Hepatocyte (in vitro differentiated cells): ENCODE data around the gene SPON2. TPM values are rescaled to one million over a fixed set of nuclear protein-coding genes. Genes with fewer than 3 reads are reported as not detected.

Experiments used
- DNase-seq: peaks from one replicate; pipeline ENCODE4 v3.0.0-alpha.2; 2016; ENCODE audit warnings: low spot score
- H2AFZ ChIP-seq: fragments of 200-600 bp; sonication (generic); 2 replicates; pipeline ENCODE4 v1.6.0; 2016; ENCODE audit warnings: antibody characterized with exemption, mild to moderate bottlenecking
- H3K27ac ChIP-seq: fragments of 200-600 bp; sonication (generic); 2 replicates; pipeline ENCODE4 v1.5.1; 2016; ENCODE audit warnings: mild to moderate bottlenecking
- H3K27me3 ChIP-seq: fragments of 200-600 bp; sonication (generic); 2 replicates; pipeline ENCODE4 v1.6.1; 2016
- H3K36me3 ChIP-seq: fragments of 200-600 bp; sonication (generic); replicated peaks from 2 replicates; pipeline ENCODE4 v1.5.1; 2016; ENCODE audit warnings: low read depth; ENCODE audit not compliant: insufficient read depth
- H3K4me1 ChIP-seq: fragments of 200-600 bp; sonication (generic); 2 replicates; pipeline ENCODE4 v1.5.1; 2016; ENCODE audit warnings: mild to moderate bottlenecking, moderate library complexity; ENCODE audit not compliant: insufficient read depth
- H3K4me2 ChIP-seq: fragments of 200-600 bp; sonication (generic); 2 replicates; pipeline ENCODE4 v1.6.0; 2016
- H3K4me3 ChIP-seq: fragments of 200-600 bp; sonication (generic); 2 replicates; pipeline ENCODE4 v1.5.1; 2016; ENCODE audit warnings: mild to moderate bottlenecking
- H3K79me2 ChIP-seq: fragments of 200-600 bp; sonication (generic); 2 replicates; pipeline ENCODE4 v1.6.0; 2017; ENCODE audit warnings: mild to moderate bottlenecking
- H3K9me2 ChIP-seq: fragments of 200-600 bp; sonication (generic); replicated peaks from 2 replicates; pipeline ENCODE4 v1.6.0; 2017; ENCODE audit warnings: mild to moderate bottlenecking; ENCODE audit not compliant: insufficient read depth
- H3K9me3 ChIP-seq: fragments of 200-600 bp; sonication (generic); 2 replicates; pipeline ENCODE4 v1.5.1; 2016; ENCODE audit warnings: low read depth, mild to moderate bottlenecking
- H4K20me1 ChIP-seq: fragments of 200-600 bp; sonication (generic); 2 replicates; pipeline ENCODE4 v1.6.0; 2016; ENCODE audit warnings: mild to moderate bottlenecking; ENCODE audit not compliant: insufficient read depth, poor library complexity, severe bottlenecking
- EZH2 ChIP-seq: fragments of 200-600 bp; sonication (generic); IDR thresholded peaks from 2 replicates; pipeline ENCODE4 v1.6.1; 2016; ENCODE audit warnings: antibody characterized with exemption, mild to moderate bottlenecking, borderline replicate concordance
- EZH2phosphoT487 ChIP-seq: fragments of 200-600 bp; sonication (generic); IDR thresholded peaks from one replicate; pipeline ENCODE4 v1.6.1; 2018; ENCODE audit warnings: antibody characterized with exemption, mild to moderate bottlenecking, low read depth, moderate library complexity; ENCODE audit not compliant: unreplicated experiment, severe bottlenecking
- WGBS: methylation state at CpG from one replicate; pipeline ENCODE4 v1.1.6; 2016; ENCODE audit warnings: low lambda C conversion rate; ENCODE audit errors: missing lambda C conversion rate; 5-methylcytosine and 5-hydroxymethylcytosine counted together
- polyA plus RNA-seq: library from polyadenylated mRNA; unstranded; fragments of >200 nt; fragmentation: Nextera tagmentation; extraction: Ambion mirVana; gene quantifications from 2 replicates; pipeline ENCODE4 v1.2.1, GENCODE V29; 2016
- total RNA-seq: library from RNA; depleted of rRNA; stranded (reverse); fragments of >200 nt; gene quantifications from 2 replicates; pipeline ENCODE4 v1.2.3, GENCODE V29; 2014
- TF ChIP-seq, protein P1 (sequence below): fragments of 200-600 bp; sonication (generic); IDR thresholded peaks from 2 replicates; pipeline ENCODE4 v1.5.1; 2016; ENCODE audit warnings: antibody characterized with exemption, mild to moderate bottlenecking; ENCODE audit not compliant: poor library complexity

The SPON2 gene
- total and polyA plus RNA-seq, 2 experiments from 2014 or later, result 403 to 1,210 TPM

DNA sequence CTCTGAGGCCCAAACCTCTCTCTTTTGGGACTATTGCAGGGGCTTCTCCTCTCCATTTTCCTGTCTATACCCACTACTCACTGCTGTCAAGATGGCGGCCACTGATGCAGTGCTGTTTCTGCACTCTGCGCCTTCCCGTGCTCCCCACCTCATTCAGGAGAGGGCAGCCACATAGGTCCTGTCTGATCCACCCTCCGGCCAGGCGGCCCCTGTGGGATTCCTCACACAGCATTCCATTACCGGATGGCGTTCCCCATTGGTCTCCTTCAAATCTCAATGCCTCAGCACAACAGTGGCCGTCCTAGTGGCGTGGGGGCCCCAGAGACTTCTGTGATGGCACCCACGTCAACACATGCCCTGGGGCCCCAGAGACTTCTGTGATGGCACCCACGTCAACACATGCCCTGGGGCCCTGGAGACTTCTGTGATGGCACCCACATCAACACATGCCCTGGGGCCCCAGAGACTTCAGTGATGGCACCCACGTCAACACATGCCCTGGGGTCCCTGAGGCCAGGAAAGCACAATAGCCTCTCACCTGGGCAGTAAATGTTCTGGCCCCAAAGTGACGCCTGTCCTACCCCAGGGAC is 7.3 kb downstream of the SPON2 start:
- Histone ChIP-seq H2AFZ (no peak overlapping the region), H3K36me3 (no peaks in the 10 kb centered on the region), H3K9me3 (no peaks in the 10 kb centered on the region), H3K4me1 (peaks cover 3% of the 10 kb centered on the region), H3K4me2 (no peak overlapping the region), H3K27ac (no peak overlapping the region), H3K9me2 (no peaks in the 10 kb centered on the region), H3K27me3 (peaks cover 4% of the 10 kb centered on the region), H4K20me1 (no peaks in the 10 kb centered on the region), H3K79me2 (no peaks in the 10 kb centered on the region), H3K4me3 (no peak overlapping the region)
- 93% methylated on average over 12 of the region's 13 CpGs for WGBS
- DNase-seq, result no peak
- TF ChIP-seq, protein P1, sequence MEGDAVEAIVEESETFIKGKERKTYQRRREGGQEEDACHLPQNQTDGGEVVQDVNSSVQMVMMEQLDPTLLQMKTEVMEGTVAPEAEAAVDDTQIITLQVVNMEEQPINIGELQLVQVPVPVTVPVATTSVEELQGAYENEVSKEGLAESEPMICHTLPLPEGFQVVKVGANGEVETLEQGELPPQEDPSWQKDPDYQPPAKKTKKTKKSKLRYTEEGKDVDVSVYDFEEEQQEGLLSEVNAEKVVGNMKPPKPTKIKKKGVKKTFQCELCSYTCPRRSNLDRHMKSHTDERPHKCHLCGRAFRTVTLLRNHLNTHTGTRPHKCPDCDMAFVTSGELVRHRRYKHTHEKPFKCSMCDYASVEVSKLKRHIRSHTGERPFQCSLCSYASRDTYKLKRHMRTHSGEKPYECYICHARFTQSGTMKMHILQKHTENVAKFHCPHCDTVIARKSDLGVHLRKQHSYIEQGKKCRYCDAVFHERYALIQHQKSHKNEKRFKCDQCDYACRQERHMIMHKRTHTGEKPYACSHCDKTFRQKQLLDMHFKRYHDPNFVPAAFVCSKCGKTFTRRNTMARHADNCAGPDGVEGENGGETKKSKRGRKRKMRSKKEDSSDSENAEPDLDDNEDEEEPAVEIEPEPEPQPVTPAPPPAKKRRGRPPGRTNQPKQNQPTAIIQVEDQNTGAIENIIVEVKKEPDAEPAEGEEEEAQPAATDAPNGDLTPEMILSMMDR, result no peak
- TF ChIP-seq EZH2phosphoT487 (no peak), EZH2 (no peak)

DNA sequence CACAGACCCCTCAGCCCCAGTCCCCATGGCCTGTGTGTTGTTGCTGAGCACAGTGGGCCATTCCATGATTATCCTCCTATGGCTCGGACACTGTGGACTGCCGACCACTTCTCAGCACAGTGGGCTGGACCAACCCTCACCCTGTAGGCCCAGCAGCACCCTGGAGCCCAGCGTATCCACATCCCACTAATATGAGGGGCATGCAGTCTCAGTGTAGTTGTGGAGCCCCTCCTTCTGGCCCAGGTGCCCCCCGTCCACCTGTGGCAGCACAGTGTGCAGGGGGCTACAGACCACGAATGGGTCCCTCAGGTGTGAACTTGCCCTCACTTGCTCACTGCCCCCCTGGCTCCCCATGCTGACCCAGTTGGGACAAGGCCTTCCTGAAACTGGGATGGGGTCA is 7.9 kb downstream of the SPON2 start:
- Histone ChIP-seq H3K4me1 (peaks cover 3% of the 10 kb centered on the region), H3K79me2 (no peaks in the 10 kb centered on the region), H3K4me3 (no peak overlapping the region), H3K27ac (no peak overlapping the region), H3K4me2 (no peak overlapping the region), H3K9me2 (no peaks in the 10 kb centered on the region), H3K9me3 (no peaks in the 10 kb centered on the region), H3K36me3 (no peaks in the 10 kb centered on the region), H4K20me1 (no peaks in the 10 kb centered on the region), H2AFZ (no peak overlapping the region), H3K27me3 (peaks cover 4% of the 10 kb centered on the region)
- 97% methylated on average over 5 of the region's 5 CpGs for WGBS
- DNase-seq, result no peak
- TF ChIP-seq EZH2phosphoT487 (no peak), EZH2 (no peak)
- TF ChIP-seq, protein P1, result no peak

DNA sequence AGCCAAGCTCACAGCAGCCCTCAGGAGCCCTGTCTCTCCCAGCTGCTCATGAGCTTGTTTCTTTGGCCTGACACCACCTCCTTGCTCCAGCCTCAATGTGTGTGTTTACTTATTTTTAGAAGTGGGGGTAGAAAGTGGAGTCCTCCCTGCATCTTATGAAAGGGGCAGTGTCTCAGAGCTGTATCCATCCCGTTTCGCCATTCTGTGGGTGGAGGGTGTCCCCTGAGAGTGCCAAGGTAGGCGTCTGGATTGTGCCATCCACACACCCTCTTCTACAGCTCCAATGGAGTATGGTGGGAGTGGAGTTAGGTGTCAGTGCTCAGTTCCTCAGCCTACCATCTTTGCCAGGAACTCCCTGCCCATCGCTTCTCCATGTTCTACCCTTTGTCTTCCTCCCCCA is 8.3 kb downstream of the SPON2 start:
- Histone ChIP-seq H3K4me2 (no peak overlapping the region), H3K79me2 (no peaks in the 10 kb centered on the region), H3K36me3 (no peaks in the 10 kb centered on the region), H3K9me3 (no peaks in the 10 kb centered on the region), H3K27ac (no peak overlapping the region), H3K9me2 (no peaks in the 10 kb centered on the region), H3K4me1 (peaks cover 3% of the 10 kb centered on the region), H3K4me3 (no peak overlapping the region), H4K20me1 (no peaks in the 10 kb centered on the region), H2AFZ (no peak overlapping the region), H3K27me3 (no peaks in the 10 kb centered on the region)
- no peak for DNase-seq
- WGBS, result 98% methylated on average over 4 of the region's 4 CpGs
- TF ChIP-seq EZH2phosphoT487 (no peak), EZH2 (no peak)
- TF ChIP-seq, protein P1, result no peak
